OCI-LY3 (cell line): ENCODE data around the gene UBL4A.

Experiments
- H2AFZ ChIP-seq: fragments of 200-600, 300-600 bp; shearing (Covaris generic); 2 replicates; pipeline ENCODE4 v1.6.0; 2014; ENCODE audit warnings: antibody characterized with exemption, low read depth, low read length
- H3K27ac ChIP-seq: fragments of 200-600, 300-600 bp; sonication (generic); 2 replicates; pipeline ENCODE4 v1.5.1; 2014; ENCODE audit warnings: mild to moderate bottlenecking, low read length, moderate library complexity, mixed read lengths
- H3K27me3 ChIP-seq: fragments of 200-600, 300-600 bp; sonication (generic); 2 replicates; pipeline ENCODE4 v1.6.1; 2014; ENCODE audit warnings: low read depth, low read length, mixed read lengths
- H3K36me3 ChIP-seq: fragments of 200-600, 300-600 bp; sonication (generic); replicated peaks from 2 replicates; pipeline ENCODE3; 2014; ENCODE audit warnings: low read depth, low read length, mixed read lengths
- H3K4me1 ChIP-seq: fragments of 300-600, 200-600 bp; sonication (generic); 2 replicates; pipeline ENCODE4 v1.6.1; 2014; ENCODE audit warnings: low read length, mixed read lengths
- H3K4me2 ChIP-seq: fragments of 200-600, 300-600 bp; sonication (generic); 2 replicates; pipeline ENCODE4 v1.6.1; 2014; ENCODE audit warnings: low read length, mixed read lengths
- H3K4me3 ChIP-seq: fragments of 300-600, 200-600 bp; sonication (generic); 2 replicates; pipeline ENCODE4 v1.5.1; 2014; ENCODE audit warnings: antibody characterized with exemption, mild to moderate bottlenecking, low read length, moderate library complexity
- H3K79me2 ChIP-seq: fragments of 300-600, 200-600 bp; shearing (Covaris generic); 2 replicates; pipeline ENCODE4 v1.6.1; 2014; ENCODE audit warnings: mild to moderate bottlenecking, low read length, mixed read lengths
- H3K9ac ChIP-seq: fragments of 300-600, 200-600 bp; shearing (Covaris generic); 2 replicates; pipeline ENCODE4 v1.6.0; 2014; ENCODE audit warnings: mild to moderate bottlenecking, low read length, moderate library complexity
- H3K9me3 ChIP-seq: fragments of 200-600, 300-600 bp; shearing (Covaris generic); 2 replicates; pipeline ENCODE4 v1.6.1; 2014; ENCODE audit warnings: low read length, mixed read lengths; ENCODE audit not compliant: insufficient read depth
- H4K20me1 ChIP-seq: fragments of 200-600, 300-600 bp; sonication (generic); 2 replicates; pipeline ENCODE4 v1.6.1; 2016; ENCODE audit warnings: low read length, mixed read lengths; ENCODE audit not compliant: insufficient read depth
- CTCF ChIP-seq: fragments of 200-600, 300-600 bp; sonication (generic); IDR thresholded peaks from 2 replicates; pipeline ENCODE4 v1.5.1; 2014; ENCODE audit warnings: antibody characterized with exemption, low read length, low read depth
- EZH2phosphoT487 ChIP-seq: fragments of 200-600 bp; shearing (Covaris generic); IDR thresholded peaks from 2 replicates; pipeline ENCODE4 v1.6.1; 2018; ENCODE audit warnings: antibody characterized with exemption, mixed run types, low read depth

UBL4A gene

GRCh38 chrX:154465601-154466000, 20.8 kb downstream of the UBL4A start:
- H3K27ac ChIP-seq = no peak overlapping the region
- TF ChIP-seq EZH2phosphoT487 (no peak), CTCF (no peak)
- H3K9me3 ChIP-seq = no peaks in the 10 kb centered on the region
- H3K79me2 ChIP-seq = no peaks in the 10 kb centered on the region
- H2AFZ ChIP-seq = no peak overlapping the region
- H4K20me1 ChIP-seq = no peaks in the 10 kb centered on the region
- H3K27me3 ChIP-seq = no peaks in the 10 kb centered on the region
- no peak overlapping the region for H3K4me3 ChIP-seq
- H3K4me1 ChIP-seq = no peaks in the 10 kb centered on the region
- no peak overlapping the region for H3K9ac ChIP-seq
- no peaks in the 10 kb centered on the region for H3K36me3 ChIP-seq
- H3K4me2 ChIP-seq = no peak overlapping the region

GRCh38 chrX:154464806-154465365, 21.5 kb downstream of the UBL4A start:
- H3K36me3 ChIP-seq = no peaks in the 10 kb centered on the region
- no peaks in the 10 kb centered on the region for H4K20me1 ChIP-seq
- H3K9ac ChIP-seq = no peak overlapping the region
- H3K4me1 ChIP-seq = no peaks in the 10 kb centered on the region
- no peaks in the 10 kb centered on the region for H3K27me3 ChIP-seq
- no peaks in the 10 kb centered on the region for H3K9me3 ChIP-seq
- H3K4me3 ChIP-seq = no peak overlapping the region
- H3K27ac ChIP-seq = no peak overlapping the region
- 0 out of 2 replicates have a peak, but pooled peaks cover under 1% of the 10 kb centered on the region for H3K79me2 ChIP-seq
- H3K4me2 ChIP-seq = no peak overlapping the region
- no peak overlapping the region for H2AFZ ChIP-seq
- TF ChIP-seq CTCF (no peak), EZH2phosphoT487 (no peak)

GRCh38 chrX:154463611-154464220, 22.7 kb downstream of the UBL4A start:
- H3K9me3 ChIP-seq = no peaks in the 10 kb centered on the region
- TF ChIP-seq EZH2phosphoT487 (no peak), CTCF (no peak)
- H2AFZ ChIP-seq = no peak overlapping the region
- H3K79me2 ChIP-seq = peaks cover 10% of the 10 kb centered on the region; the same call in 1 of the 2 replicates
- H3K36me3 ChIP-seq = no peaks in the 10 kb centered on the region
- H4K20me1 ChIP-seq = peaks cover 5% of the 10 kb centered on the region; the same call in 1 of the 2 replicates
- H3K4me1 ChIP-seq = peaks cover 5% of the 10 kb centered on the region; the same call in 1 of the 2 replicates
- no peaks in the 10 kb centered on the region for H3K27me3 ChIP-seq
- H3K9ac ChIP-seq = no peak overlapping the region
- H3K27ac ChIP-seq = no peak overlapping the region
- H3K4me3 ChIP-seq = no peak overlapping the region
- H3K4me2 ChIP-seq = no peak overlapping the region

- Histone ChIP-seq H3K4me3 (no peak overlapping the region), H3K79me2 (peaks cover 14% of the 10 kb centered on the region; the same call in 1 of the 2 replicates), H3K27me3 (no peaks in the 10 kb centered on the region), H3K9ac (no peak overlapping the region), H3K27ac (no peak overlapping the region), H3K36me3 (no peaks in the 10 kb centered on the region), H4K20me1 (peaks cover 5% of the 10 kb centered on the region; the same call in 1 of the 2 replicates), H3K4me2 (no peak overlapping the region), H2AFZ (no peak overlapping the region), H3K4me1 (peaks cover 6% of the 10 kb centered on the region; the same call in 1 of the 2 replicates), H3K9me3 (no peaks in the 10 kb centered on the region)
- no peak for TF ChIP-seq EZH2phosphoT487
- no peak for TF ChIP-seq CTCF
Observed at GRCh38 chrX:154462396-154462795, 24.0 kb downstream of the UBL4A start.
